Ishikawa (cell line): ENCODE results near the gene MYO16.

Source experiments
- CEBPB ChIP-seq: IDR thresholded peaks from 2 replicates; pipeline ENCODE4 v1.6.1; 2012
- CREB1 ChIP-seq: IDR thresholded peaks from 2 replicates; pipeline ENCODE4 v1.6.1; 2012; ENCODE audit warnings: low read depth
- EGR1 ChIP-seq: IDR thresholded peaks from 2 replicates; pipeline ENCODE4 v1.6.1; 2012
- EP300 ChIP-seq: IDR thresholded peaks from 2 replicates; pipeline ENCODE4 v1.6.1; 2012; ENCODE audit warnings: borderline replicate concordance
- FOXM1 ChIP-seq: IDR thresholded peaks from 2 replicates; pipeline ENCODE4 v1.6.1; 2012; ENCODE audit warnings: low read depth, borderline replicate concordance
- NFIC ChIP-seq: IDR thresholded peaks from 2 replicates; pipeline ENCODE4 v1.6.1; 2012
- RAD21 ChIP-seq: IDR thresholded peaks from 2 replicates; pipeline ENCODE4 v1.6.1; 2012; ENCODE audit warnings: low read depth
- TAF1 ChIP-seq: IDR thresholded peaks from 2 replicates; pipeline ENCODE4 v1.6.1; 2012; ENCODE audit warnings: low read depth, mild to moderate bottlenecking
- TCF12 ChIP-seq: IDR thresholded peaks from 2 replicates; pipeline ENCODE4 v1.6.1; 2012; ENCODE audit warnings: low read depth
- TEAD4 ChIP-seq: IDR thresholded peaks from 2 replicates; pipeline ENCODE4 v1.6.1; 2012
- YY1 ChIP-seq: IDR thresholded peaks from 2 replicates; pipeline ENCODE4 v1.6.1; 2012; ENCODE audit warnings: low read depth
- TF ChIP-seq, protein P1 (sequence below): IDR thresholded peaks from 2 replicates; pipeline ENCODE4 v1.6.1; 2012
- TF ChIP-seq, protein P2 (sequence below): IDR thresholded peaks from 2 replicates; pipeline ENCODE4 v1.6.1; 2012; ENCODE audit warnings: low read depth, mild to moderate bottlenecking
- TF ChIP-seq, protein P3 (sequence below): IDR thresholded peaks from 2 replicates; pipeline ENCODE4 v1.6.1; 2012

MYO16 gene

DNA sequence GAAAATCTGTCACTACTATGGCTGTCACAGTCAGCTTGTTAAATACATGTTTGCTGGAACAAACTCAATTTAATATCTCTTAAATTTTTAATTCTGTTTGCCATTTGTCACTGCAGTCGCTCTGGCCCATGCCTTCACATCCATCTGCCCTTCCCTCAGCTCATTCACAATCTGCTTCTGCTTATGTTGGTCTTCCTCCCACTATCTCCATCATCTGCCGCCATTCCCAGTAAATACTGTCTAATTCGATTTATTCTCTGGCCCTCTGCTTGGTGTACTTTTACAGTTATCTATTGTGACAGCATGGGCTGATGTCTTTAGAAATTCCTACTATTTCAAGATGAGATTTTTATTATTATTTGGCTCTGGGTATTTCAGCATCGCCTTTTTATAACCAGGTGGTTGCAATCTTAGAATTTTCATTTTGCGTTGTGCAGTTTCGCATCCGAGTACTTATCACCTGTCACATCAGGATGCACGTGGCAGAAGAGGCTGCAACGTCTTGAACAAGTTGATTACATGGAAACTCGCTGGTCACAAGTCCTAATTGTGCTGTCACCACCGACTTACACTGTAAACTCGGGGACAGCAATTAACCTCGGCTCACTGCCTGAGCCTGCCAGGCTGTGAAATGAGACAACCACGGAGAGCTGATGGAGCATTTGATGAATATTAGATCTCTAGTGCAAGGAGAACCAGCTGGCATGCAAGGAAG is 158.4 kb downstream of the MYO16 start:
- TF ChIP-seq TEAD4: no peak
- TF ChIP-seq RAD21: no peak
- TF ChIP-seq TCF12: no peak
- TF ChIP-seq, protein P1, sequence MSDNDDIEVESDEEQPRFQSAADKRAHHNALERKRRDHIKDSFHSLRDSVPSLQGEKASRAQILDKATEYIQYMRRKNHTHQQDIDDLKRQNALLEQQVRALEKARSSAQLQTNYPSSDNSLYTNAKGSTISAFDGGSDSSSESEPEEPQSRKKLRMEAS: no peak
- no peak for TF ChIP-seq YY1
- TF ChIP-seq FOXM1: no peak
- TF ChIP-seq EP300: no peak
- TF ChIP-seq, protein P2, sequence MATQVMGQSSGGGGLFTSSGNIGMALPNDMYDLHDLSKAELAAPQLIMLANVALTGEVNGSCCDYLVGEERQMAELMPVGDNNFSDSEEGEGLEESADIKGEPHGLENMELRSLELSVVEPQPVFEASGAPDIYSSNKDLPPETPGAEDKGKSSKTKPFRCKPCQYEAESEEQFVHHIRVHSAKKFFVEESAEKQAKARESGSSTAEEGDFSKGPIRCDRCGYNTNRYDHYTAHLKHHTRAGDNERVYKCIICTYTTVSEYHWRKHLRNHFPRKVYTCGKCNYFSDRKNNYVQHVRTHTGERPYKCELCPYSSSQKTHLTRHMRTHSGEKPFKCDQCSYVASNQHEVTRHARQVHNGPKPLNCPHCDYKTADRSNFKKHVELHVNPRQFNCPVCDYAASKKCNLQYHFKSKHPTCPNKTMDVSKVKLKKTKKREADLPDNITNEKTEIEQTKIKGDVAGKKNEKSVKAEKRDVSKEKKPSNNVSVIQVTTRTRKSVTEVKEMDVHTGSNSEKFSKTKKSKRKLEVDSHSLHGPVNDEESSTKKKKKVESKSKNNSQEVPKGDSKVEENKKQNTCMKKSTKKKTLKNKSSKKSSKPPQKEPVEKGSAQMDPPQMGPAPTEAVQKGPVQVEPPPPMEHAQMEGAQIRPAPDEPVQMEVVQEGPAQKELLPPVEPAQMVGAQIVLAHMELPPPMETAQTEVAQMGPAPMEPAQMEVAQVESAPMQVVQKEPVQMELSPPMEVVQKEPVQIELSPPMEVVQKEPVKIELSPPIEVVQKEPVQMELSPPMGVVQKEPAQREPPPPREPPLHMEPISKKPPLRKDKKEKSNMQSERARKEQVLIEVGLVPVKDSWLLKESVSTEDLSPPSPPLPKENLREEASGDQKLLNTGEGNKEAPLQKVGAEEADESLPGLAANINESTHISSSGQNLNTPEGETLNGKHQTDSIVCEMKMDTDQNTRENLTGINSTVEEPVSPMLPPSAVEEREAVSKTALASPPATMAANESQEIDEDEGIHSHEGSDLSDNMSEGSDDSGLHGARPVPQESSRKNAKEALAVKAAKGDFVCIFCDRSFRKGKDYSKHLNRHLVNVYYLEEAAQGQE: no peak
- TF ChIP-seq, protein P3, sequence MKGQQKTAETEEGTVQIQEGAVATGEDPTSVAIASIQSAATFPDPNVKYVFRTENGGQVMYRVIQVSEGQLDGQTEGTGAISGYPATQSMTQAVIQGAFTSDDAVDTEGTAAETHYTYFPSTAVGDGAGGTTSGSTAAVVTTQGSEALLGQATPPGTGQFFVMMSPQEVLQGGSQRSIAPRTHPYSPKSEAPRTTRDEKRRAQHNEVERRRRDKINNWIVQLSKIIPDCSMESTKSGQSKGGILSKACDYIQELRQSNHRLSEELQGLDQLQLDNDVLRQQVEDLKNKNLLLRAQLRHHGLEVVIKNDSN: no peak
- no peak for TF ChIP-seq TAF1
- no peak for TF ChIP-seq EGR1
- TF ChIP-seq CREB1: no peak
- no peak for TF ChIP-seq CEBPB

DNA sequence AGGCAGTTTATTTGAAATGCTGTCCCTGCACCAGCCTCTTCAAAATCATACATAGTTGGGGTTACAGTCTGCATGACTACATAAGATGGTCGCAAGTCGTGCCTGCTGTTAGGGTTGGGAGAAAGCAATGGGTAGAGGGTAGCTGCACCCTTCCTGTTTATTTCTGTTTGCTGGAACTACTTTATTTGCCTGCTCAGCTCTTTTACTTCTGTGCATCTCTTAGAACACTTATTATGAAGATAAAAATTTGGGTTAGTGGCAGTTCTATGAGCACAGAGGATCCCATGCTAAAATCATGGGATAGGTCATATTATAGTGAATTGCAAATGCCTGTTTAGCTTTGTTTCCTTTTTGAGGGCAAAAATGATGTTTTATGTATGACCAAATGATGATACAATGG is 160.1 kb downstream of the MYO16 start:
- no peak for TF ChIP-seq CEBPB
- TF ChIP-seq FOXM1: no peak
- TF ChIP-seq CREB1: no peak
- TF ChIP-seq, protein P3: no peak
- no peak for TF ChIP-seq EGR1
- TF ChIP-seq TEAD4: no peak
- TF ChIP-seq TAF1: no peak
- no peak for TF ChIP-seq EP300
- no peak for TF ChIP-seq NFIC
- TF ChIP-seq TCF12: no peak
- TF ChIP-seq RAD21: no peak

DNA sequence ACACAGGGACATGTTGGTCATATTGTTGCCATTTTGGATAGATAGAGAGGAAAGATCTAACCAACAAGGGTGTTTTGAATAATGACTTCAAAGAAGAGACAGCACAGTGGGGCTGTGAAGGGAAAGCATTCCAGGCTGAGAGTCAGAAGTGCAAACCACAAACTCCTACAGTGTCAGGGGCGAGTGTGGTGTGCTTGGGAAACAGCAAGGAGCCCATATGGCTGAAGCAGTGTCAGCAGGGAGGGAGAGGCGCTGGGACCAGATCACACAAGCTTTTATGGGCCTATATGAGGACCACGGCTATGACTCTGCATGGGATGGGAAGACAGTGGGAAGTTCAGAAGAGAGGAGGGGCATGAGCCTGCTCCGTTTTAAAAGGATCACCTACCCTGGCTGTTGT is 166.4 kb downstream of the MYO16 start:
- no peak for TF ChIP-seq CREB1
- TF ChIP-seq EGR1: no peak
- TF ChIP-seq, protein P2: no peak
- TF ChIP-seq RAD21: no peak
- no peak for TF ChIP-seq NFIC
- TF ChIP-seq, protein P3: no peak
- TF ChIP-seq, protein P1: no peak
- TF ChIP-seq TEAD4: no peak
- no peak for TF ChIP-seq YY1
- no peak for TF ChIP-seq EP300
- no peak for TF ChIP-seq TCF12
- TF ChIP-seq CEBPB: no peak

DNA sequence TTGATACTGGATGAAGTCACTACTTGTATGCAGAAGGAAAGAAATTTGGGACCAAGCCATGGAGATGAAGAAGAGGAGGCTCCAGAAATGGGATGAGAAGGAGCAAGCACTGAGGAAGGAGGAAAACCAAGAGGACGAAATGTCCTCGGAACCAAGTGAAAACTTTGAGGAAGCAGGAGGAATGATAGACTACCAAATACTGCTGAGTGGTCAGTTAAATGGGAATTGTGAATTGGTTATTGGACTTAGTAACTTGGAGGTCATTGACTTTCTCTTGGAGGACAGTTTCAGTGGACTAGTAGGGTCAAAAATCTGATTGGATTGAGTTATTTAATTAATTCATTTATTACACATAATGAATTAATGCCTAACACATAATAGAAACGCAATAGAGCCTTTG is 167.9 kb downstream of the MYO16 start:
- no peak for TF ChIP-seq YY1
- TF ChIP-seq CEBPB: no peak

DNA sequence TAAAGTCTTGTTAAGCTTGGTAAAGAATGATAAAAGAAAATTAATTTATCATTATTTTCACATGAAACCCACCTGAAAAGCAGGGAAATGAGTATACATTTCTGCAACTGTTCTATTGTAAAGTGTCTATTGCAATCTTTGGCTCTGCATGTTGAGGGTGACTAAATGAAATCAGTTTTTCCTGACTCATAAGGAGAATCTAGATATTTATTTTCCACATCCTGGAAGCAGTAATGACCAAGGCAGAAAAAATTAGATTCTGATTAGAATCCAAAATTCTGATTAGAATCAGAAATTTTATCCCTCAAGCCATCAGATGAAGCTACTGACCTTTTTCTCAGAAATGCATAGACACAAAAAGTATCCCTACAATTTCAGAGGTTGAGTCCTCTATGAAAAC is 178.4 kb downstream of the MYO16 start:
- TF ChIP-seq, protein P2: no peak
- TF ChIP-seq YY1 (no peak), TCF12 (no peak), EP300 (no peak), CEBPB (no peak), FOXM1 (no peak), TAF1 (no peak)
